K562 (cell line): ENCODE data around the gene SPRTN. TPM values are rescaled to one million over a fixed set of nuclear protein-coding genes. Genes with fewer than 3 reads are reported as not detected.

Source experiments
- ATAC-seq: fragments of 200-7000 bp; cut with Tn5 transposase; 3 replicates; pipeline ENCODE4 v1.9.1; 2020; ENCODE audit warnings: moderate library complexity
- BruUV-seq: library from RNA; stranded (reverse); fragments of 400-500 nt; replicated peaks from 2 replicates; lab custom pipeline; 2021; lab: Mats Ljungman, UMichigan
- CTCF ChIA-PET: fragments of 300-600 bp; formaldehyde crosslinking; extraction: SDS; loops from one replicate; lab custom pipeline; 2021; ENCODE audit warnings: low intra/inter-chr PET ratio; lab: Yijun Ruan, JAX
- POLR2A ChIA-PET: fragments of 300-600, 350-650 bp; sonication (Branson Sonifier 250); formaldehyde crosslinking; extraction: SDS; loops from one replicate; lab custom pipeline; 2021; ENCODE audit warnings: antibody characterized with exemption, inconsistent platforms; lab: Yijun Ruan, JAX
- DNase-seq, 4 experiments: peaks; one replicate each; pipeline versions ENCODE4 v3.0.0 to v3.0.0-alpha.2; 2011 to 2018; ENCODE audit warnings: low spot score in 3 of 4, mixed read lengths in 3 of 4; ENCODE audit errors: extremely low read depth in 1 of 4
- FAIRE-seq: peaks from 2 replicates; lab custom pipeline; 2011; peaks lifted over from hg19 to GRCh38; lab: Jason Lieb, UNC
- H2AFZ ChIP-seq: 2 replicates; pipeline ENCODE4 v1.6.0; 2011; ENCODE audit warnings: low read depth, low read length, control low read depth, inconsistent platforms
- H3K27ac ChIP-seq: fragments of 200-600 bp; 3 replicates; pipeline ENCODE4 v1.8.0; 2011; ENCODE audit warnings: low read depth, mild to moderate bottlenecking, control low read depth, inconsistent platforms, low read length, moderate library complexity, mixed read lengths; ENCODE audit errors: extremely low read depth
- H3K27me3 ChIP-seq, 2 experiments: fragments of 300-600 bp in 1 of 2; 2 replicates in 1 of 2; 3 replicates in 1 of 2; pipeline versions ENCODE4 v1.6.0 to v1.8.0; 2011; ENCODE audit warnings: inconsistent platforms in 2 of 2, low read length in 2 of 2, mild to moderate bottlenecking in 1 of 2, mixed read lengths in 1 of 2, moderate library complexity in 1 of 2; ENCODE audit not compliant: control insufficient read depth in 2 of 2, insufficient read depth in 2 of 2
- H3K36me3 ChIP-seq: fragments of 300-600 bp; 3 replicates; pipeline ENCODE4 v1.8.0; 2011; ENCODE audit warnings: mild to moderate bottlenecking, low read length, inconsistent platforms; ENCODE audit not compliant: control insufficient read depth, insufficient read depth
- H3K4me1 ChIP-seq, 2 experiments: fragments of 200-600 bp in 1 of 2; replicated peaks in 1 of 2; 2 replicates in 1 of 2; 3 replicates in 1 of 2; pipeline versions ENCODE4 v1.5.1 to v1.8.0; 2011; ENCODE audit warnings: inconsistent platforms in 2 of 2, low read length in 2 of 2, mild to moderate bottlenecking in 1 of 2, mixed read lengths in 1 of 2, moderate library complexity in 1 of 2; ENCODE audit not compliant: control insufficient read depth in 2 of 2, insufficient read depth in 2 of 2
- H3K4me2 ChIP-seq: 2 replicates; pipeline ENCODE4 v1.6.1; 2011; ENCODE audit warnings: low read length, control low read depth, inconsistent platforms, mixed read lengths; ENCODE audit not compliant: insufficient read depth
- H3K4me3 ChIP-seq: fragments of 200-600 bp; sonication (generic), shearing (Covaris generic); 2 replicates; pipeline ENCODE4 v1.5.1; 2016; ENCODE audit warnings: control low read depth, inconsistent platforms
- H3K79me2 ChIP-seq: fragments of 200-600 bp; 3 replicates; pipeline ENCODE4 v1.8.0; 2011; ENCODE audit warnings: low read length, inconsistent platforms; ENCODE audit not compliant: control insufficient read depth, insufficient read depth
- H3K9ac ChIP-seq, 2 experiments: 2 replicates each; pipeline versions ENCODE4 v1.6.0 to v1.6.1; 2011; ENCODE audit warnings: low read depth in 2 of 2, low read length in 2 of 2, control low read depth in 1 of 2, inconsistent platforms in 1 of 2, mild to moderate bottlenecking in 1 of 2, mixed read lengths in 1 of 2; ENCODE audit not compliant: insufficient read depth in 1 of 2
- H3K9me1 ChIP-seq: one replicate; pipeline ENCODE4 v1.6.0; 2011; ENCODE audit warnings: inconsistent platforms, mild to moderate bottlenecking, low read length, moderate library complexity; ENCODE audit not compliant: control insufficient read depth, insufficient read depth
- H3K9me3 ChIP-seq: replicated peaks from 2 replicates; pipeline ENCODE4 v1.5.1; 2011; ENCODE audit warnings: low read depth, low read length, inconsistent platforms; ENCODE audit not compliant: control insufficient read depth, insufficient read depth
- H4K20me1 ChIP-seq: replicated peaks from 2 replicates; pipeline ENCODE4 v1.6.1; 2011; ENCODE audit warnings: low read length, inconsistent platforms, mixed read lengths; ENCODE audit not compliant: control insufficient read depth, insufficient read depth
- HMBOX1 ChIP-seq: sonication (generic); IDR thresholded peaks from 2 replicates; pipeline ENCODE4 v1.6.1; 2016
- HOXB6 ChIP-seq: fragments of 250-450 bp; sonication (Bioruptor Pico); IDR thresholded peaks from 2 replicates; pipeline ENCODE4 v1.5.1; 2022; ENCODE audit warnings: mild to moderate bottlenecking, borderline replicate concordance
- MBD2 ChIP-seq: sonication (generic); IDR thresholded peaks from 2 replicates; pipeline ENCODE4 v1.6.1; 2016; ENCODE audit warnings: low read depth, borderline replicate concordance
- MXI1 ChIP-seq: IDR thresholded peaks from 2 replicates; pipeline ENCODE4 v1.6.1; 2011; ENCODE audit warnings: low read depth, mild to moderate bottlenecking, improper control_type of control experiment, low read length
- NFXL1 ChIP-seq: fragments of 450-650 bp; formaldehyde crosslinking; IDR thresholded peaks from 2 replicates; pipeline ENCODE4 v1.4.0; 2021; ENCODE audit warnings: mild to moderate bottlenecking
- PHTF2 ChIP-seq: fragments of 250-450 bp; sonication (Bioruptor Pico); IDR thresholded peaks from 2 replicates; pipeline ENCODE4 v1.5.0; 2021; ENCODE audit warnings: mild to moderate bottlenecking
- PTBP1 ChIP-seq: fragments of 200-400 bp; formaldehyde crosslinking; IDR thresholded peaks from 2 replicates; pipeline ENCODE4 v1.6.1; 2017; ENCODE audit warnings: low read depth, low read length
- ZNF174 ChIP-seq: fragments of 250-450 bp; sonication (Bioruptor Pico); IDR thresholded peaks from 2 replicates; pipeline ENCODE4 v1.4.0; 2020; ENCODE audit warnings: mild to moderate bottlenecking
- ZNF24 ChIP-seq: fragments of 450-650 bp; IDR thresholded peaks from 2 replicates; pipeline ENCODE4 v1.6.1; 2016
- WGBS: fragments of 100-300 bp; shearing (Covaris generic); methylation state at CpG from one replicate; pipeline ENCODE4 v1.1.6; 2016; ENCODE audit warnings: low coverage, mixed read lengths; ENCODE audit not compliant: insufficient coverage; ENCODE audit errors: missing lambda C conversion rate; 5-methylcytosine and 5-hydroxymethylcytosine counted together
- in situ Hi-C: fragments of 300-500 bp; cut with MboI; formaldehyde crosslinking; loops from 4 replicates; pipeline ENCODE4 v1.15.0; 2018; ENCODE audit warnings: inconsistent platforms, mixed read lengths
- intact Hi-C: fragments of 100-400 bp; cut with micrococcal nuclease; formaldehyde crosslinking; loops from 2 replicates; pipeline ENCODE4 v1.14.2; 2022
- polyA plus RNA-seq, 8 experiments: library from polyadenylated mRNA; depleted of rRNA in 4 of 8; stranded (reverse) in 5 of 8; unstranded in 3 of 8; fragments of >200 nt; fragmentation: Nextera tagmentation in 2 of 8; fragmentation: Illumina TruSeq in 1 of 8; extraction: Ambion mirVana in 2 of 8; extraction: Trizol in 1 of 8; gene quantifications; 2 replicates each; pipeline versions ENCODE4 v1.2.1 to v1.2.3, GENCODE V29; 2011 to 2014; ENCODE audit warnings: inconsistent platforms in 1 of 8, missing spikeins in 1 of 8
- total RNA-seq, 7 experiments: library from RNA; depleted of rRNA in 6 of 7; stranded (reverse); fragments of >200 nt in 6 of 7; fragmentation: Illumina TruSeq in 2 of 7; extraction: Trizol in 2 of 7; gene quantifications; 2 replicates each; pipeline versions ENCODE4 v1.2.1 to v1.2.3, GENCODE V29; 2011 to 2021; ENCODE audit warnings: low replicate concordance in 1 of 7

The SPRTN gene
- total and polyA plus RNA-seq, 9 of the 15 experiments (the other 6 are each of a cell fraction or from before 2014, with no cell fraction given) = 8.1 to 32.5 (median 21.2) TPM

GRCh38 chr1:231362325-231362724, 24.2 kb downstream of the SPRTN start:
- POLR2A ChIA-PET = interaction anchor here (0.7 to 1.7 kb wide), 6 partner anchors 15 to 243 kb away, joined by 3 to 6 read pairs (median 3); partner anchors contain the start of genes EXOC8 and SPRTN
- BruUV-seq = no TSS peak
- Histone ChIP-seq H3K79me2 (no peaks in the 10 kb centered on the region; the same call in 2 of the 3 replicates), H3K27ac (no peak overlapping the region), H3K4me2 (no peak overlapping the region), H3K36me3 (peaks cover 52% of the 10 kb centered on the region), H3K4me3 (no peak overlapping the region), H3K9me3 (no peaks in the 10 kb centered on the region), H3K4me1 (peaks cover 0 to 3% of the 10 kb centered on the region in 2 experiments; a peak in 1 of 5 replicates), H3K9ac (no peak overlapping the region), H2AFZ (no peak overlapping the region), H3K27me3 (no peaks in the 10 kb centered on the region), H4K20me1 (0 out of 2 replicates have a peak, but pooled peaks cover 3% of the 10 kb centered on the region), H3K9me1 (no peaks in the 10 kb centered on the region)
- DNase-seq (no peak), ATAC-seq (no peak), FAIRE-seq (no peak)
- CTCF ChIA-PET = no interaction called here
- WGBS = 81% methylated on average over 1 of the region's 1 CpG
- TF ChIP-seq MXI1 = no peak
- no peak for TF ChIP-seq MBD2
- TF ChIP-seq HMBOX1 = no peak
- intact Hi-C loops (no loop called here), in situ Hi-C loops (loop anchor here (5.0 kb wide), 1 partner anchor 240 kb away; no protein-coding TSS in a partner anchor)

GRCh38 chr1:231363624-231364023, 25.5 kb downstream of the SPRTN start:
- no peak for ATAC-seq
- Histone ChIP-seq H3K27ac (no peak overlapping the region), H3K4me1 (no peaks in the 10 kb centered on the region), H3K9me3 (no peaks in the 10 kb centered on the region), H3K27me3 (no peaks in the 10 kb centered on the region), H3K9me1 (no peaks in the 10 kb centered on the region), H3K36me3 (peaks cover 57% of the 10 kb centered on the region), H3K4me2 (no peak overlapping the region), H3K9ac (no peak overlapping the region), H4K20me1 (no peaks in the 10 kb centered on the region), H3K4me3 (no peak overlapping the region), H3K79me2 (no peaks in the 10 kb centered on the region), H2AFZ (no peak overlapping the region)
- intact Hi-C loops (no loop called here), in situ Hi-C loops (loop anchor here (5.0 kb wide), 1 partner anchor 239 kb away; no protein-coding TSS in a partner anchor)
- ChIA-PET CTCF (no interaction called here), POLR2A (interaction anchor here (0.6 to 1.5 kb wide), 5 partner anchors 8 to 245 kb away, joined by 3 to 5 read pairs (median 4); partner anchors contain the start of genes EXOC8 and SPRTN)
- BruUV-seq = no TSS peak
- no peak for FAIRE-seq
- 59% methylated on average over 1 of the region's 1 CpG for WGBS
- no peak for TF ChIP-seq PHTF2 (CRISPR knock-in tag)
- no peak for TF ChIP-seq NFXL1 (CRISPR knock-in tag)
- TF ChIP-seq ZNF174 (CRISPR knock-in tag) = no peak
- no peak for TF ChIP-seq PTBP1
- TF ChIP-seq ZNF24 = no peak
- no peak for TF ChIP-seq HOXB6 (CRISPR knock-in tag)
- DNase-seq = no peak
